Lower leg skin (tissue), 3 donors: ENCODE data around the gene BCL3.
"Not testable (repeated sequence)": the region's sequence is repeated elsewhere in the genome, so short reads cannot be mapped to it uniquely, and the experiment has no call there.

Experiments used
- CTCF ChIP-seq, 3 donors: fragments of 450-650 bp; IDR thresholded peaks; one replicate each; pipeline ENCODE4 v1.5.1; 2016; ENCODE audit warnings: antibody characterized with exemption in 3 of 3, mild to moderate bottlenecking in 3 of 3, moderate library complexity in 2 of 3
- POLR2A ChIP-seq, 2 donors: fragments of 450-650 bp; IDR thresholded peaks; one replicate each; pipeline ENCODE4 v1.6.1; 2016 to 2017; ENCODE audit warnings: antibody characterized with exemption in 2 of 2, mild to moderate bottlenecking in 1 of 2, moderate library complexity in 1 of 2

GRCh38 chr19:44709434-44710266 lies 38.9 kb upstream of the BCL3 start:
- TF ChIP-seq POLR2A, CTCF (IDR thresholded peaks at IDR 0.05): not testable (repeated sequence)
